Right renal cortex interstitium (tissue), 3 donors: ENCODE results near the gene C17orf114.

Source experiments
- DNase-seq, 3 donors: peaks; one replicate each; pipeline ENCODE4 v3.0.0-alpha.2; 2013; ENCODE audit warnings: low read depth in 3 of 3, low spot score in 2 of 3

The C17orf114 gene

GRCh38 chr17:4788159-4788806, 13.8 kb downstream of the C17orf114 start:
- no peak for DNase-seq

GRCh38 chr17:4786516-4786915, 15.6 kb downstream of the C17orf114 start:
- no peak for DNase-seq

- DNase-seq: no peak
Measured at GRCh38 chr17:4786106-4786511, 16.0 kb downstream of the C17orf114 start, which contains the start of gene VMO1. Gene VMO1, minus strand, starts transcription at chr17:4786364. Its CDS starts 12 bp downstream, at chr17:4786352.

- DNase-seq: no peak
Measured at GRCh38 chr17:4785311-4786105, 16.6 kb downstream of the C17orf114 start.

- no peak for DNase-seq
Measured at GRCh38 chr17:4782652-4783051, 19.5 kb downstream of the C17orf114 start.

GRCh38 chr17:4780325-4780955, 21.7 kb downstream of the C17orf114 start:
- no peak for DNase-seq

- DNase-seq: no peak
Measured at GRCh38 chr17:4777969-4778760, 24.0 kb downstream of the C17orf114 start.

GRCh38 chr17:4772235-4772613, 29.9 kb downstream of the C17orf114 start:
- DNase-seq: no peak

GRCh38 chr17:4771519-4772234, 30.5 kb downstream of the C17orf114 start, which contains the start of gene TM4SF5:
Gene TM4SF5, plus strand, starts transcription at chr17:4771886. Its CDS starts 37 bp downstream, at chr17:4771923.
- DNase-seq: no peak

GRCh38 chr17:4769628-4770027, 32.5 kb downstream of the C17orf114 start:
- no peak for DNase-seq

- DNase-seq: no peak
Measured at GRCh38 chr17:4768298-4768697, 33.8 kb downstream of the C17orf114 start.

- no peak for DNase-seq
Measured at GRCh38 chr17:4766723-4767122, 35.4 kb downstream of the C17orf114 start.

GRCh38 chr17:4766201-4766600, 35.9 kb downstream of the C17orf114 start:
- DNase-seq: no peak

- DNase-seq: no peak
Measured at GRCh38 chr17:4764595-4764994, 37.5 kb downstream of the C17orf114 start.

GRCh38 chr17:4759776-4760236, 42.3 kb downstream of the C17orf114 start:
- DNase-seq: no peak

- no peak for DNase-seq
Measured at GRCh38 chr17:4753392-4753791, 48.7 kb downstream of the C17orf114 start.

GRCh38 chr17:4751932-4752331, 50.2 kb downstream of the C17orf114 start:
- no peak for DNase-seq
